Measurements from ENCODE around the gene SULT4A1.

The SULT4A1 gene

DNA sequence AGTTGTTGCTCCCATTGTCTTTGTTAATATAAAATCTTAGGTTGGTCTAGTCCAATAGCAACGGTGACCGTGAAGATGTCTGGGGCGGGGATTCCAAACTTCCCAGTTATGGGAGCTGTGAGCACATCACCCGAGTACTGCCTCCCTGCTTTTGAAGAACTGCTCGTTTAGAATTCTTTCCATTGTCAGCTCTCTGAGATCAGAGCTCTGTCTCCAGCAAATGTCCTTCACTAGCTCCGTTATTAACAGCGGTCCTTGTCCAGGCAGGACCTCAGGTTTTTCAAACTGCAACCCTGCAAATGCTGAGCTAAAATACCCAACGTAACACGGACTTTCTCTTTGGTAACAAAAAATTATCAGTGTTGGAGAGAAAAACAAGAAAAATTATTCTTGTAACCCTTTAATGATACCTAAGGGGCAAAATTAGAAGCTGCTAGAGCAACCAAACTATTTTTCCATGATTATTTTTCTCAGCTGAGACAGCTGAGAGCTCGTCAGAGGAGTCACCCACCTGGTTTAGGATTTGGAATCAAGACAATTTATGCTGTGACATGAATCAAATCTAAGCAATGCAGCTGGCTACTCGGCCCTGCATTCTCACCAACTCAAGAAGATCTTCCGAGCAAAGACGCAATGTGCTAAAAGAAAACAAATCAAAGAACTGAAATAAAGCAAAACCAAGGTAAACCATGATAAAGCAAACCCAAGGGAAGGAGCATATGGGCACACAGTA lies 35.1 kb downstream of the SULT4A1 start:
- no peak for DNase-seq

DNA sequence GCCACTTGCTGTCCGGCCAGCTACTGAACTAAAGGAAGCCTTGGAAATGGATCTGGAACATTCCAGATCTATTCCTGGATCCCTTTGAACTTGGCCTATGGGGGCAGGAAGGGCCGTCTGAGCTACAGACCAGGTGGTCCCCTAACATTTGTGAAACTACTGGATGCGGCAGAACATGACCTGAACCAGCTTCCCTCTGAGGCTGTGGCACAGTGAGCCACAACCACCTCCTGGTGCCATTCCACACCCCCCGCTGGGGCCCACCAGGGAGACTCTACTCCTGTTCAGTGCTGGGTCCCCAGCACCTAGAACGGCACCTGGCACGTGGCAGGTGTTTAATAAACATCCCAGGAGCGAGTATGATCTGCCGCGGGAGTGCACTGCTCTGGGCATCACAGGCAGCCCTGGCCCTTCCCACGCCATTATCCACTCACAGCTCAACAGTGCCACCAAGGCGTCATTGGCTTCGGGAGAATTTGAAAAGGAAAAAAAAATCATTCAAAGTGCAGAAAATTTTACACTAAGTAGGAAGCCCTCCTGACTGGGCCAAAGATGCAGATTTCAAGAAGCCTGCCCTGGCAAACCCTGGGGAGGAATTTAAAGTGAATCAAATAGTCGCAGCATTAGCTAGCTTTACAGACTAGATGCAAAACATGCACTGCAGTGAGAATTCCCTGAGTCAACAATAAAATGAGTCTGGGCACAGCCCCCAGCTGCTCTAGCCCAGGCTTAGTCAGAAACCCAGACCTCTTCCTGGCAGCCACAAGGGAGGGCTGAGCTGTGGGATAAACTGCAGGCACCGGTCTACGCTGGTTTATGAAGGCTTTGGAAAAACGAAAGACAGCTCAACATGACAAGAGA lies 35.9 kb downstream of the SULT4A1 start:
- no peak for DNase-seq

DNA sequence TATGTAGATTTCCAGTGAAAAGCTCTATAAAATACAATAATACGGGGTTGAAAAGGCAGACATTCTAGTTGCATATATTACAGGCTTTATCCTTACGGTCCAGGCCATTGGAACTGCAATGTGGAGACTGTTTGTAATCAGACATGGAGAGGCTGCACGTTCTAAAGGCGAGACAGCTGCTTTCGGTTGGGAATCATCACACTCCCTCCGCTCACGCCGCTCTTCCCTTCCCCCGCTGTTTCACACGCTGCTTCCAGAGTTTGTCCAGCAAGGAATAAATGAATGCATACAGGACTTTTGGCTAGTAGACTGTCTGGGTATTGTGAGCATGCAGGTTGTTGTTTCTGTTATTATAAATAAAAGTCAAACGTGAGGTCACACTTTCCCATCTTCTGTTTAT lies 36.7 kb downstream of the SULT4A1 start:
- no peak for DNase-seq

DNA sequence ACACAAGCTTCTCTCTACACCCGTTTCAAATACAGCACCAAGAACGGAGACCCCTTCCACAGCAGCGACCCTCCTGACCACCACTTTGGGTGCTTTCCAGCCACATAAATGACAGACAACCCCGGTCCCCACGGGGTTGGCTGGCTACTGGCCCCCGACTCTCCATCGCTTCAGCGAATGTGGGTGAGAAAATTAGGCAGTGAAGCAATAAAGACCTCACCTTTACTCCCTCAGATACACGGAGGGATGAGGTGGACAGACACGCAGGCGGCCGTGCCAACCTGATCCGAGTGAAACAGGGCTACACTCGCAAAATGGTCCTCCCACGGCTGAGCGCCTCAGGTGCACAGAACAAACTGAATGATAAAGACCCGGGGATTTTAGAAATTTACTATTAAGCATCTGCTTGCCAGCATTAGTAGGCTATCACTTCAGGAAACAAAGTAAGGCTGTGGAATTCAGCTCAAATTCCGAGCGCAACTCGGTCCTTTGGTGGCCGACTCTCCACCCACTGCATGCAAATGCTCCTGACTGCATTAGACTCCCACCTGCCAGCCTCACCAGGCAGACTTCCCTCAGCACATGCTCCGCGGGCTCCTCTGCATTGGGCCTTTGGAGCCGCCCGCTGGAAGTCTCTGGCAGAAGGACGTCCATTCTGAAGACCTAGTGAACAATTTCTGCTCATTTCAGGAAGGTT lies 37.4 kb downstream of the SULT4A1 start:
- DNase-seq: no peak

DNA sequence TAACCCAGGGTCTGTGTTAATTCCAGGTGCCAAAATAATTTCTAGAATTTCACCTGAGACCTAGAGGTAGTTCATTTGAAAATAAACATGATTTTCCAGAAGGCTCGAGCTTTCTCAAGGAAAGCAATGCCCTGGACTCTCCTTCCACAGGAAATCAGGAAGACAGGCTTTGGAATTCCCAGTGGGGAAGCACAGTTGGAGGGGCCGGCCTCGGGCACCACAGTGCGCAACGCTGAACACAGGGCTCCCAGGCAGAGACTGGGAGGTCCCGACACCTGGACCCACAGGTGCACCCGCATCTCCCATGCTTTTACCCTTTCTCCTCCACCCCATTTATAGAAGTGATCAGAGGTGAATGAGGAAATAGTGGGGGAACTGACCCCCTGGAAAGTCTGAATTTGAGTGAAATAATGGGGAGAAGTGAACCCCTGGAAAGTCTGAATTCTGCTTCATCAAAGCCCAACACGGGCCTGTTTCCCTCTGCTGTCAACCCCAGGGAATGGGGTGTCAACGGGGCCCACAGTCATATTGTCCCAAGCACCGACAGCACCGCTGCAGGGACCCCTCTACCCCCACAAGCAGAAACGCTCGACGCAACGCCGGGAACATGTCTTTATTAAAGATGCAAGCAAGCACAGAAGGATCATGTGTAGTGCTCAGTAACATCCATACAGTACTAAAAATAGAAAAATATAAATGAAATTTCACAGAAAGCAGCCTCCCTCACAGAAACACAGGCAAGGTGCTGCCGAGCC lies 38.2 kb downstream of the SULT4A1 start:
- DNase-seq: no peak

DNA sequence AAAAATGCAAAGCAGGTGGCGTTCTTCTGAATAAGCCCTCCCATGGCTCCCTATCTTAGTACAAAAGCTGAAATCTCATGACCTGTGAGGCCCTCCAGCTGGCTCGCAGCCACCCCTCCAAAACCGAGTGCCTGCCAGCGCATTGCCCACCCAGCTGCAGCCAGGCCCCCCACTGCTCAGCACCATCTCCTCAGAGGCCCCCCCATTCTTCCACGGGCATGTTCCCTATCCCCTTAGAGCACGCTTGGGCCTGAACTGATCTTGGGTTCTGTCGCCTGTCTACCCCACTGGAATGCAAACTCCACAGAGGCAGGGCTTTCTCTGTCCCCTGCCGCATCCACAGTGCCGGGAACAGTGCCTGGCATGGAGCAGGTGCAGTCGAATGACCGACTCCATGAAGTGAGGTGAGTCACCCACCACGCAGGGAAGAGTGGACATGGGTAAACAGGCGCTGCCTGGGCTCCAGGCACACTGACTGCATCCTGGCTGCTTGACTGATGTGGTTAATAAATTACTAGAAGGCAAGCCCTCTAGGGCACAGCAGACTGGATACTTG lies 38.9 kb downstream of the SULT4A1 start:
- no peak for DNase-seq

DNA sequence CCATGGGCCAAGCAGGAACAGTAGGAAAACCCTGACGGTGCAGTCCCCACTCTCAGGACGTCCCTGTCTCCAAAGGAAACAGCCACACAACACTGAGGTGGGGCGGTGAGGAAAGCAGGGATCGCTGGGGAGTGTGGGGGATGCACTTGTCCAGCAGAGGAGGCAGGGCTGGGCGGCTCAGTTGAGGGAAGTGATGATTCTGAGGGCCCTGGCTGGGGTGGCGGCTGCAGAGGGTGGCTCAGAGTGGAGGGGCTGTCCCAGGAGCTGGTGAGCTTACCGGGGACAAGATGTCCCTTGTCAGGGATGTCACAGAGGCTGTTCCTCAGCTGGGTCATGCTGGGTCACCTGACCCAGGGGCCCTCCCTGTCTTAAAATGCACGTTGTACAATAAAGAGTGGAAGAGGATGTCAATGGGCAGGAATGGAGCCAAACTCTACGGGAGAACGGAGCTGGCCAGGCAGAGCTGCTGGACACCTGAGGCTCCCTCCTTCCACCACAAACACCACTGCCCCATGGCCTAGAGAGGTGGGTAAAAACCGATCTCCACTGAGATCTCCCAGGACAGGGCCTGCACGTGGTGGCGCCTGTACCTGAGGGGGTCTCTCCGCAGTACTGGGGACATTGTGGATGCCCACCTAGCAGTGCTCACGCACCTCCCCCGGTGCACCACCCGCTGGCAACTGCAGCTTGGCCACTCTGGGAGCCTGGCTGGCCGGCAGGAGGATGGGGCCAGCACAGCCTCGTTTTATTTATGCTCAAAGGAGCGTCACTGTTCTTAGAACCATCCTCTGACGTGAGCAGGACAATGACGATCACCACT lies 40.5 kb downstream of the SULT4A1 start:
- DNase-seq: no peak

DNA sequence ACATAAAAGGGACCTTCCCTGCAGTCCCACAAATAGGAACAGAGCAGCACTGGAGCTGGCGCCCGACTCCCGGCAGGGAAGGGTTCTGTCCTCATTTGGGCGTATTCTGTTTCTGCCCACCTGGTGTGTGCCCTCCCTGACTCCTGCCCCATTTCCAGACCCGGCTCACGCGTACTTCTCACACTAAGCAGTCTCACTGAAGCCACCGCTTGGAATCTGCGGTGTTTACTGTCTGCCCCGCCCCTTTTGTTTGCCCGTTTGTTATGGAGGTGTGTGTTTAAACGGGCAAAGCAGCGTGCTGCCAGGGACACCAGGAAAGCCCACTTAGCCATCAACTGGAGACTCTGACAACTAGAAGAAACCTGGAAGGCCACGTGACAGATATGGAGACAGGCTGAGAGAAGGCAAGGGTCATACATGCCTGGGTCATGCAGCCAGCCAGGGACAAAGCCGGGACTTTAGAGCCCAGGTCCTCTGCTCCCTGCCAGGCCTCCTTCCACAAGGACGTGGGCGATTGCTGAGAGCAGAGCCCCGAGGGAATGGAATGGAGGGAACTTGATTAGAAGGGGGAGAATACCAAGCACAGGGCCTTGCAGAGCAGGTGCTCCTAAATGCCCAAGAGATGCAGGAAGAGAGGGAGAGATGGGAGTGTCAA lies 41.5 kb downstream of the SULT4A1 start:
- no peak for DNase-seq

DNA sequence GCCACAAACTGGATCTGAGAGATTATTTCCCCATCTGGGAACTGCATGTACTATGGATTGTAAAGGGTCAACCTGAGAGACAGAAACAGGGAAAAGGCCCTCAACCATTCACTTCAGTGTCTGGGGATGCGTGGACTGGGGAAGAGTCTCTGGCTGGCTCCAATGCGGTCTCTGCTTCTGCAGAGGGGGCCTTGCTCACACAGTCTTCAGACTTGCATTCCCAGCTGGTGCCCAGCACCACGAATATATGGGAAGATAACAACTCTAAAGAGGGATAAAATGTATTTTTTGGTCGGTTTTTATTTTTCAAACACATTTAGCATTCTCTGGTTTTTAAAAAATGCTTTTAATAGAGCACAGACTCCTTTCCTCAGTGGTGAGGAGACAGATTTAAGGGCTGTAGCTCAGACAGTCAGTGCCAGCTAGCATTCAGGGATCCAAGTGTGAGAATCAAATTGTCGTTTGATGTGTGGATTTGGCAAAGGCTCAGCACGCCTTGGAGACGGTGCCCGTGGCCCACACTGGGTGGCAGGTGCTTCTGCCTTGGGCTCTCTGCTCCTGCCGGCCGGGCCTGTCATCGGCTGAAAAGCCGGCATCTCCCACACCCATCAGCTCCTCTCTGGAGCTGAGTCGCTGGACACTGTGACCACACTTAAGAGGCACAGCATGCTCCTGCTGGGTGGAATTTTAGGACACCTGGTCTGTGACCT lies 42.2 kb downstream of the SULT4A1 start:
- DNase-seq: no peak

DNA sequence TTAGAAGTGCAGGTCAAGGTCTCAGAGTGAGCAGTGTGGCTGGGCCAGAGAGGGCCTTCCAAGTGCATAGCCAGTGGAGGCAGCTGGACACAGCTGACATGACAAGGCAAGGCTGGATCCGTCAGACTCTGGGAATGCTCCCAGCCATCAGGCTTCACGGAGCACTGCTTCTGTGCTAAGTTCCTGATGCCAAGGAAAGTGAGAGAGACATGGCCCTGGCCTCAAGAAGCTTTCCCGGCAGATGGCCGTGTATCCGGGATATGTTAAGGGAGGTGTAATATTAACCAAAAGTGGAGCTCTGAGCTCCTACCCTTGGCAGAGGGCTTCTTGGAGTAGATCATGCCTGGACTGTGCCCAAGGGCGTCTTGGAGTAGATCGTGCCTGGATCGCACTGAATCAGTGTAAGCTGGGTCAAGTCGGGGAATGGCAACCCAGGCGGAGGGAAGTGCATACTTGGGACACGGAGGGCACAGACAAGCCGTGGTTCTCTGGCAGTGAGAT lies 42.8 kb downstream of the SULT4A1 start:
- DNase-seq: no peak

DNA sequence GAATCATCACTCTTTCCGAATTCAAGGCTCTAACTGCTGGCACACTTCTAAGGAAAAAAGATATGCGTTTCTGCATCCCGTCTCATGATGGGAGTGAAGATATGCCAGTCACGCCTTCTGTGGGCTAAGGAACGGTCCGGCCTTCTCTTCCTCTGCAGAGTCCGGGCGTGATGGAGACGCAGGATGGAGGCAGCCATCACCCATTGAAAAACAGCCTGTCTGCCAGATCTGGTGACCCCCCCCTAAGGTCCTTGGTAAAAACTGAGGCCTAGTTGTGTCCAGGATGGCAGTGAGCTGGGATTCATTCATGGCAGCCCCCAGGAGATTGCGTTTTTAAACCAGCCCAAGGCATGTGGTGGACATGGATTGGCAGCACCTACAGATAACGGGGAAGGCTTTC lies 43.3 kb downstream of the SULT4A1 start:
- no peak for DNase-seq

DNA sequence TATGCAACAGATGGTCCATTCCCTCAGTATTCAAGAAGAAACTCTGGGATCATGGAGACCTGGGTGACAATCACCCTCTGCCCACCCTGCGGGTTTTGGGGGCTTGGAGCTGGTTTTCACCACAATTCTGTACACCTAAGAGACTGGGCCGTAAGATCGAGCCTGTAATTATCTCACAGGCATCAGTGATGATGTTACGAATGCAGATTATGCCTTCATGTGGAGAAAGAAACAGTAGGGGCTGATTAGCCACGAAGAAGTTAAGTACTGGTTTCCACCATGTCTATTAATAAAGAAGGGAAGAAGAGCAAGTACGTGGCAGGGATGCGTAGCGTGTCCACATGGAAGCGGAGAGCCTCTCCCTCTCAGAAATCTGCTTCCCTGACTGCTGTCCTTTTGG lies 44.9 kb downstream of the SULT4A1 start:
- DNase-seq: no peak

DNA sequence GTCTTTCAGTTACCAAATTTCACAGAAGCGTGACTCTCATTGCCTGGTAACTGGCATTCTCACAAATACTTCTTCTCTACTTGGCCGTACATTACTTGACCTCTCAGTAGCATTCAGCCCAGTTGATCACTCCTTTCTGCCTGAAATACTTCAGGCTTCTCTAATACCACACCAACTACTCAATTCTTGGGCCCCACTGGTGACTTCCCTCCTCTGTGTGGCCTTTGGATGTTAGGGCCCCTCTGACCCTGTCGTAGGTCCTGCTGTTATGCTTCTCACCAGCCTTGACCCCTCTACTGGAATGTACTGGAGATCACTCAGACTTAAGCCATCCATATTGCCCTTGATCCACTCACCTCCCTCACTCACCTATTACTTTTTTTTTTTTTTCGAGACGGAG lies 48.0 kb downstream of the SULT4A1 start:
- no peak for DNase-seq

DNA sequence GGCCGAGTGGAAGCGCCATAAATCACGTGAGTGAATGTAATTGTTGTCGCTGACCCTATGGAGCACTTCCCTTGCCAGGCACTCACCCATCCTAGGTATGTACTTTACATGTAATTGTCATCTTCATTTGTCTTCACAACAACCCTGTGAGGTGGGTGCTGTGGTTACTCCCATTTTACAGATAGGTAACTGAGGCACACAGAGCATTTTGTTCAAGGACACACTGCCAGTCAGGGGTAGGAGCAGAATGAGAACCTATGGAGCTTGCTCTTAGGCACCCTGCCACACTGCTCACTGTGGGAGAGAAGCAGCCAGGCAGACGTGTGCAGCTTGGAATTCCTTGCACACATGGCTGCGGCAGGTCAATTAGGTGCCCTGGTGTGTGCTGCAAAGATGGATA lies 49.4 kb downstream of the SULT4A1 start:
- DNase-seq: no peak

DNA sequence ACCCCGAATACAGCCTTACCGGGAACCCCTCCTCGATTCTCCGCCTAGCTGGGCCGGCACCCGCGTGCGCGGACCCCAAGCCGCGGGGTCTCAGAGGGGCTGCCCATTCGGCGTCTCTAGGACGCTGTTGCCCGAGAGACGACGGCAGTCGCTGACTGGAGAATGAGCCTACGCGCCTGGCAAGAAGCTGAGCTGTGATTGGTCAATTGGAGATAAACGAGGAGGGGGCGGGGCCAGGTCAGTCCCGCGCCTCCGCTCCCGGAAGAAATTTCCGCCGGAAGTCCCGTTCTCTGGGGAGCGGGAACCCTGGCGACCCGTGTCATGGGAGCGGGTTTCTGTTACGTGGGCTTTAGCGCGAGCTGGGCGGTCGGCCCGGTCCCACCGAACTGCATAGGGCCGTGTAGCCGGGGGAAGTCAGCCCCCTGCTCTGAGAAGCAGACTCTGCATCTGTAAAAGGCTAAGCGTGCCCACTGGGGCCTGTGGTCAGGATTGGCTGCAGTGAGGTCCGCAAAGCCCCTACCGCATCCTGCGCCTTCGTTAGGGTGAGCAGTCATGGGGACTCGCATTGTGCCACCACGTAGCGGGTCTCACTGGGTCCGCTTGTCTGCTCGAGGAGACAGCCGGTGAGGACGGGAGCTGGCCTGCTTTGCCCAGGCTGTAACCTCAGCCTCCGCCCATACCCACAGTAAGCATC lies 50.0 kb downstream of the SULT4A1 start, which contains the start of gene EFCAB6:
TSS of gene EFCAB6 (minus strand) at position 157 of the 694 bp plus-strand sequence. CDS start 29,987 bp downstream, outside the sequence.
- peak; percentile 92 to 94 for DNase-seq

DNA sequence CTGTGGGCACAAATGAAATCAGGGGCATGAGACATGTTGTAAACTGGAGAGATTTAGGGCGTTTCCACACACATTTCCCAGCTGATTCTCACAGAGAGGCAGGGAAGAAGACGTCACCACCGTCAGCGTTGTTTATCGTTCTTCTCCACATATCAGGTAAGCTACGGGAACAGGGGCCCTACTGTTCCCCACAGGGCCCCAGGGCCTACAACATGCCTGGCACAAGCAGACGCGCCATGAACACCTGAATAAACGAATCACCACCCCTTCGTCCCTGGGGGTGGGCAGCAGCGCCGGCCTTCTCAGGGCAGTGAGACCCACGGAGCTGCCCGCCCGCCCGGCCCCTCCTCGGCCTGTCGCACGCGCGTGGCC lies 50.5 kb downstream of the SULT4A1 start:
- DNase-seq: no peak

DNA sequence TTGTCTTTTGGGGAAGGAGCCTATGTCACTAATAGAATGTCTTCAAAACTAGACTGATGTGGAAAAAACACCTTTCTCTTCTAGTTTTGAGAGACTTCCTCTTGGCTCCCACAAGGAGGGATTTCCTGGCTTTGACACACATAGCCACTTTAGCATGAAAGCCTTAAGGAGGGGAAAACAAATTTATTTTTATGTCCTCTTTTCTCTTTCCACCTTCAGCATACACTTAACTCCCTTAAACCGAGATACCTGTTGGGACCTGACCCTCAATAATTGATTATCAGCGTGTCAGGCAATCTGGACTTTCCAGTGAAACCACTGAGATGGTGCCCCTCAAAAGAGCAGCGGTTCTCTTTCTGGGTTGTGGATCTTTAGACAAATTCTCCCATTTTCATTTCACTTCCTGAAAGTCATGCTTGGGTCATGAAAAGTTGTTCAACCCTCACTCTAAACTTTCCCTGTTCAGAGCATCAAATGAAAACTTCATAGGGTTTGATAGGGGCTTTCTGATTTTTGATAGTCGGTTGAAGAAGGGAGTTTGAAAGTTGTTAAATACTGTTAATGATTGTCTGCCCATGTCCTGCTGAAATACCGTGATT lies 59.3 kb downstream of the SULT4A1 start:
- DNase-seq: no peak

DNA sequence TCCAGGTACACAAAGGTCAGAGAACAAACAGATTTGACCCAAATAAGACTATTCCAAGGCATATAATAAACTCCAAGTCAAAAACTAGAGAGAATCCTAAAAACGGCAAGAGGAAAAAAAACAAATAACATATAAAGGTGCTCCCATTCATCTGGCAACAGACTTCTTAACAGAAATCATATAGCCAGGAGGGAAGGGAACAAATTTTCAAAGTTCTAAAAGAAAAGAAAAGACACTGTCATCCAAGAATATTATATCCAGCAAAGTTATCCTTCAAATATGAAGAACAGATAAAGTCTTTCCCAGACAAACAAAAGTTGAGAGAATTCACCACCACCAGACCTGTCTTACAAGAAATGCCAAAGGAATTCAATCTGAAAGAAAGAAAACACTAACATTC lies 61.3 kb downstream of the SULT4A1 start:
- DNase-seq: no peak

DNA sequence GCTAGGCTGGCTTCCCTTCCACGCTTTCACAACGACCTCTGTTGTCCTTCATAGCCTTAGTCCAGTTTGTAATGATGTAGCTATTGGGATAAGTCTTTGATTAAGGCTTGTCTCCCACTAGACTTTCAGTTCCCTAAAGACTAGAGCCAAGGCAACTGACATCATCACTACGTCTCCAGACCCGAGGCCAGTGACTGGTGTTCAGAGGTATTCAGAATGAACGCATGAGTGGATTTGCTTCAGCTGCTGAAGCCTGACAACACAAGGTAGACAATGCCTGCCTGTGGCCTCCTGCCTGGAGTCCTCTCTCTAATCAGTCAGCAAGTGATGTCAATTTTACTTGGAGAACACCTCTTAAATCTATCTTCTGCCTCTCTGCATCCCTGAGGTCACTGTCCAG lies 63.8 kb downstream of the SULT4A1 start:
- no peak for DNase-seq

All from activated CD4-positive, alpha-beta T cell treated with anti-CD3 and anti-CD28 coated beads, Interleukin-2, amount 50 U/mL, for 48 hours (primary cell).